GM18508 (cell line): ENCODE results near the gene TLR10.
A peak's percentile ranks its signal among the peaks of the same experiment; 100 is the strongest.
"Not testable (repeated sequence)": the region's sequence is repeated elsewhere in the genome, so short reads cannot be mapped to it uniquely, and the experiment has no call there.

Experiments used
- ATAC-seq: cut with Tn5 transposase; IDR thresholded peaks from one replicate; pipeline ENCODE4 v1.9.1; 2021; ENCODE audit warnings: moderate number of reproducible peaks; ENCODE audit not compliant: insufficient read depth, unreplicated experiment

The TLR10 gene

GRCh38 chr4:38769441-38769840, 13.3 kb downstream of the TLR10 start:
- ATAC-seq: no peak

GRCh38 chr4:38768968-38769394, 13.8 kb downstream of the TLR10 start:
- no peak for ATAC-seq

GRCh38 chr4:38766940-38767339, 15.8 kb downstream of the TLR10 start:
- ATAC-seq: not testable (repeated sequence)

DNA sequence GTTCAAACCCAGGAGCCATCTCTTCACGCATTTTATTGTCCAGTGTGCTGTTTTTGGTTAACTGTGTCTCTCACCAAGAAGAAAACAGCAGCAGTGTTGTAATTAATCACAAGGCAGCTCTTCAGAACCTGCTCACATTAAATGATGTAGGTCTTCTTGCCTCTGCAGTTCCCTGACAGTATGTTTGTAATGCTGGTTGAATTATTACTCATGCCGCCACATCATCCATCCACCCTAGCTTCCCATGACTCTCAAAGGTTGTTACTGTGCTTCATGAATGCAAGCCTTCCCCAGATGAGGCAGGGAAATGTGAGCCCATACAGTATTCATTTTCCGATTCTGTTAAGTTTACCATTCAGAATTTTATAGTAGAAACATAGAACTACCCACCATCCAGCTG, 17.4 kb downstream of the TLR10 start:
- no peak for ATAC-seq

DNA sequence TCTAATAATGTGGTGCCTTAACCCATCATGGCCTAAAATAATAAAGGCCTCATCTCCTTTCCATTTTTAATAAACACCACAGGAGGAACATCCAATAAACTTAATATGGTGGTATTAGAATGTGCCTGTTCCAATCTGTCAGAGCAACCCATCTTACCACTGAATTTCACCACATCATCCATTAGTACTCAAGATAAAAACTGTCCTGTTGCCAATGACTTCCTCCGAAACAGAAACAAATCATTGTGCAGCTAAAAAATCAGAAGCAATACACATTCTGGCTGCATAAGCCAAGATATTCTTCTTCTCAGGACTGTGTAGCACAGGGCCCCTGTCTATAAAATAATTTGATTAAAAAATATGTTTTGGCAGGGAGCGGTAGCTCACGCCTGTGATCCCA, 18.5 kb downstream of the TLR10 start:
- no peak for ATAC-seq

DNA sequence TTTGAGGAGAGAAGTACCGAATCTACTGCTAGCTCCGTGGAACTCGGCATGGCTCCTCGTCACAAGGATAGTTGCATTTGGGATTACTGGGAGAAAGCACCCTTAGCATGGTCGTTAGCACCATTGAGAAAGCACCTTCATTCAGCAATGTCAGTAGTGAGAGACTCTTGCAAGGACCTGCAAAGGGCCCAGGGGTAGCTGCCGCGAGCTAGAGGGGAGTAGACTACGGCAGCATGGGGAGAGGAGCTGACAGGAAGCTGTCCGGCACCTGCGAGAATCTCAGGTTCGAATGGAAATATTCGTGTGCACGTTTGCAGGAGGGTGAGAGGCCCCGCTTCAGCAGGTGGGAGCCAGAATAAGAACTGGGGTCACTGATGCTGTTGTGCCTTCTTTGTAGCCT, 20.2 kb downstream of the TLR10 start:
- peak; percentile 24 for ATAC-seq

GRCh38 chr4:38759790-38760122, 23.0 kb downstream of the TLR10 start:
- no peak for ATAC-seq

DNA sequence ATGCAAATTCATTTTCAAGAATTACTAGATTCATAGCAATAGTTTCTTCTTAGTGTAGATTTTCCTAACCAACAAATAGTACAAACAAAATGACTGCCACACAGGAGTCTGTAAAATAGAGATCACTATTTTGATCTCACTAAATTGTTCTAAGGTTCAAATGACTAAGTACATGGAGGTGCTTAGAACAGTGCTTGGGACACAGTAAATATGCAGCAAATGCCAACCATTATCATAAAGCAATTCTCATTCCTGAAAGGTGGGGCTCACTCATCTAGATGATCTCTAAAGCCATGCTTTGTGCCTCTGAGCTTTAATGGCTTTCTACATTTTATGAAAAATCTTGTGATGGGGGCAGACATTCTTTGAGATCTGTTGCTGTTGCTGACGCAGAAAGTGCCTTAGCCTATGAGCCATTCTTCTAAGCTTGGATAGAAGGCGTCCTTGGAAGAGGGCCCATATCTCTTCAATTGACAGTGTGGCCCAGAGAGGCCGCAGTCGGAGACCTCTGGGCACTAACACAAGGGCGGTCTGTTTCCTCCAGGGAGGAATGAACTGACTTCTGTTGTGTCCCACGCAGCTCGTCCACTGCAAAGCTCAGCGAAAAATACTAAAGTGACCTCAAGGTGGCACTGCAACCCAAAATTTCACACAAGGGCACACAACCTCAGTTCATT, 23.5 kb downstream of the TLR10 start:
- no peak for ATAC-seq

- no peak for ATAC-seq
These were observed 24.7 kb downstream of the TLR10 start for GRCh38 chr4:38757945-38758600.

- no peak for ATAC-seq
These were observed 29.6 kb downstream of the TLR10 start for GRCh38 chr4:38752941-38753806.

DNA sequence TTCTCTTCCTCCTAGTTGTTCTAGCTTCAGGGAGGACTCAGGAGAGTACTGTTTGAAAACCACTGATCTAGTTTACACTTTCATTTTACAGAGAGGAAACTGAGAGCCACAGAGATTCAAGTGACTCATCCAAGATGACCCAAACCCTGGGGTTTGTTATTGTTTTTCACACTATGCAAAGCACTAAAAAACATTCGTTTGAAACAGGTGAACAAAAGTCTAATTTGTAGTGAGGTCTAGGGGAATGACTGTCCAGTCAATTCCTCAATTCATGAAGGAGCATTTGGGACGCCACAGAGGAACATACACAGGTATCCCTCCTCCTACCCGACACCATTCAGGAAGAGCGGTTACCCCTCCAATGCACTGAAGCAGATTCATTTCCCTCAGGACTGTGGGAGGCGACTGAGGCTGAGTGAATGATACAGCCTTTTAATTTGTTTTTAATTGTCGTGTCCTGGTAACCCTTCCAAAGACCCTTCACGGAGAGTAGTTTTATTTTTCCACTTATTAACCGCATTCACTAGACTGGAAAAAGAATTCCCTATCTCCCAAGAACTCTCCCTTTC, 30.3 kb downstream of the TLR10 start:
- peak; percentile 93 for ATAC-seq

DNA sequence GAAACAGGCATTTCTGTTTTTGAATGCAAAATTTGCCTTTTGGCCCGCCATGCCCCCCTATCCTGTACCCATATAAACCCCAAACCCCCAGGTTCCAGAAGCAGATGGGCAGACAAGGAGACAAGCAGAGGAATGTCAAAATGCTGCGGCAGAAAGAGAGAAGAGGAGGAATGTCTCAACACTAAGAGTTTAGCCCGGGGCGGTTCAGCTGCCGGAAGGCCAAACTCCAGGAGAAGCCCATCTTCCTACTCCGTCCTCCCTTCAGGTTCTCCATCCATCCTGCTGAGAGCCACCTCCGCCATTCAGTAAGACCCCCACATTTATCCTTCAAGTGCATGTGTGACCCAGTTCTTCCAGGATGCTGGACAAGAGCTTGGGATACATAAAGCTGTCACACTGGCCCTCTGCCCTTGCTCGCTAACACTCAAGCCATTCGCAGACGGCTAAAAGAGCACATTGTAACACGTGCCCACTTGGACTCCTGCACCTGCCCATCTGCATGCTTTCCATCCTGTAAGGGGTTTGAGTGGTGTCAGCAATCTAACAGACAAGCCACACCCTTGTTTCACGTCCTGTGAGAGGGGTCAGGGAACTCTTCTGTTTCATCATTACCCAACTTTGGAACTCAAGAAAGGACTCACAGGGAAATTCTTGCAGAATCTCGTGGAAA, 31.3 kb downstream of the TLR10 start:
- ATAC-seq: no peak

GRCh38 chr4:38749336-38749735, 33.5 kb downstream of the TLR10 start:
- no peak for ATAC-seq

- ATAC-seq: no peak
These were observed 35.2 kb downstream of the TLR10 start for GRCh38 chr4:38747629-38748028.

GRCh38 chr4:38745881-38746280, 36.9 kb downstream of the TLR10 start:
- ATAC-seq: no peak

GRCh38 chr4:38743866-38744265, 38.9 kb downstream of the TLR10 start:
- ATAC-seq: no peak

GRCh38 chr4:38740303-38740702, 42.5 kb downstream of the TLR10 start:
- ATAC-seq: no peak

DNA sequence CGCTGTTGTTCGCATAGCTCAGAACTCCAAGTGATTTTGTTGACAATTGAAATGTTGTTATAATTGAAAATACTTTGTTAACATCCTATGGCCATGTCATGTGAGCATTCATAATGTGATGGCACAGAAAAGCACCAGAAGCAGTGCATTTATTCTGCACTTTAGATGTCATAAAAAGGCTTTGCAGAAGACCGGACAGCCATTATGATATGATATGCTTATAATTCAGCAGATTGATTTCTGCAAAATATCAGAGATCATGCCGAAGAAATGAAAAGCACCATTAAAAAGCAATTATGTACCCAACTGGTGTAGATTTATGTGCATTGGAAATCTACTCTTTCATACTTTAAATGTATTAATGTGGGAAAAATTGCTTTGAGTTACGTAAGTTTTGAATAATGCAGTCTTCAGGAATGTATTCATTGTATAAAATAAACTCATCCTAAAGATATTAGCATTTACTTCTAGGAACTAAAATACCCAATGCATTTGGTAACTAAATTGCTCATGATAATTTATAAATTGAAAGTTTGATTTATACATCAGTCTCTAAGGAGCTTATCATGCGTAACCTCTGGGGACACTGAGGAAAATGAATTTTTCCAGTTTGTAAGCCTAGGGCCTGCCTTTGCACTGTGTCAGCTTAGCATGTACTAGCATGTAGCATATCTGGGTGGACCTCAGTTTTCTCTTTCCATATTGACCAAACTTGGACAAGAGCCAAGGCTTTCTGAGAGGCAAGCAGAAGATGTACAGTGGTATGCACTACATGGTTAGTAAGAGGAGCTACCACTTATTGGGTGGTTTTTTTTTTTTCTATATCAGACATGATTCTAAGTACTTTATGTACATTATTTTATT, 43.6 kb downstream of the TLR10 start:
- no peak for ATAC-seq

GRCh38 chr4:38735870-38736269, 46.9 kb downstream of the TLR10 start:
- ATAC-seq: no peak

DNA sequence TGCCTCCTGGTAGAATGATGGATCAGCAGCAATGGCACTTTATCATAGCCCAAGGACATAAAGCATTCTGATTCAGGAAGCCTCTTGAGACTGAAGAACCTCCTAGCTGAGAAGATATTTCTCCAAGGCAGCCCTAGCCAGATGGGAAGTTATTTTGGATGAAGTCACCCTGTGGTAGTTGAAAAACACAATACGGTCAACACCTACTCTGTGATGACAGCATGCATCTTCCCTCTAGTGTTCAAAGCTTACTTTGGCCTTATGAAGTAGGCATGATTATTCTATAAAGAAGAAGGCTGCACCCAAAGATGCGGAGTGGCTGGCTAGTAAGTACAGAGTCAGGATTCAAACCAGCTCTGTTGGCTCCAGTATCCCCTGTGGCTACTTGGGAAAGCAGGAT, 47.9 kb downstream of the TLR10 start:
- ATAC-seq: no peak
